ENCODE measurements around the gene OPA3. TPM values are rescaled to one million over a fixed set of nuclear protein-coding genes. Genes with fewer than 3 reads are reported as not detected.

Gene OPA3
- total RNA-seq, 2 donors from 2014 or later, result 7.2 to 14.5 TPM

DNA sequence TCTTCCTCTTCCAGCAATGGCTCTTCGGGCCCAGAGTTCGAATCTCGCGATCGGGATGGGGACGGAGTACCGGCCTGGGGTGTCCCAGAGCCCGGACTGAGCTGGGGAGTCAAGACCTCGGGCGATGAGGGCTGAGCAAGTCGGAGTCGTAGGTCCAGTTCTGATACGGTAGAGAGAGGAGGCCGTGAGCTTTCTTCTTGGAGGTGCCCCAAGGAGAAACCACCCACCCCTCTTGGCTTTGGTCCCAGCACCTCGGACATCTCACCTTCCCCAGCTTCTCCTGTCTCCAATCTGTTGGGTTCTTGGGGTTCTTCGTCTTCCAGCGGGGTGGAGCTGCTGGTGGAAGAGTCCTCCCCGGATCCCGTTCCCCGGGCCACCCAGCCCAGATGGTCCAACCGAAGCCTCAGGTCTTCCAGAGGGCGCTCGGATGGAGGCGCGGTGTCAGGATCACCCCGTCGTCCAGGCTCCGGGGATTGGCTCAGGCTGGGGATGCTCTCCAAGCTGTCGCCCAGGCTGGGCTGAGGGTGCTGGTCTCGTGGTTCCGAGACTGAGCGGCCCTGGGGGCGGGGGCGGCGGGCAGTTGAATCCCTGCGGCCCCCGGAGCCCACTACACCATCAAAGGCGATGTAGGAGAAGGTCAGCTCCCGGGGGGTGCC, 90.2 kb downstream of the OPA3 start:
- TF ChIP-seq POLR2A (IDR thresholded peaks at IDR 0.05), result no peak
- no peak for TF ChIP-seq POLR2AphosphoS5 (IDR thresholded peaks at IDR 0.05)
- TF ChIP-seq, protein P1, sequence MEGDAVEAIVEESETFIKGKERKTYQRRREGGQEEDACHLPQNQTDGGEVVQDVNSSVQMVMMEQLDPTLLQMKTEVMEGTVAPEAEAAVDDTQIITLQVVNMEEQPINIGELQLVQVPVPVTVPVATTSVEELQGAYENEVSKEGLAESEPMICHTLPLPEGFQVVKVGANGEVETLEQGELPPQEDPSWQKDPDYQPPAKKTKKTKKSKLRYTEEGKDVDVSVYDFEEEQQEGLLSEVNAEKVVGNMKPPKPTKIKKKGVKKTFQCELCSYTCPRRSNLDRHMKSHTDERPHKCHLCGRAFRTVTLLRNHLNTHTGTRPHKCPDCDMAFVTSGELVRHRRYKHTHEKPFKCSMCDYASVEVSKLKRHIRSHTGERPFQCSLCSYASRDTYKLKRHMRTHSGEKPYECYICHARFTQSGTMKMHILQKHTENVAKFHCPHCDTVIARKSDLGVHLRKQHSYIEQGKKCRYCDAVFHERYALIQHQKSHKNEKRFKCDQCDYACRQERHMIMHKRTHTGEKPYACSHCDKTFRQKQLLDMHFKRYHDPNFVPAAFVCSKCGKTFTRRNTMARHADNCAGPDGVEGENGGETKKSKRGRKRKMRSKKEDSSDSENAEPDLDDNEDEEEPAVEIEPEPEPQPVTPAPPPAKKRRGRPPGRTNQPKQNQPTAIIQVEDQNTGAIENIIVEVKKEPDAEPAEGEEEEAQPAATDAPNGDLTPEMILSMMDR (IDR thresholded peaks at IDR 0.05), result no peak
- DNase-seq (ENCODE audit: low spot score), result no peak
- no peak overlapping the region for H3K27ac ChIP-seq
- H3K4me1 ChIP-seq (replicated peaks), result no peaks in the 10 kb centered on the region
- H3K9me3 ChIP-seq, result no peaks in the 10 kb centered on the region
- H3K4me3 ChIP-seq, result no peak overlapping the region
- WGBS, result 91% methylated on average over 33 of the region's 39 CpGs
- no peaks in the 10 kb centered on the region for H3K36me3 ChIP-seq
- no peaks in the 10 kb centered on the region for H3K27me3 ChIP-seq (replicated peaks; ENCODE audit: insufficient read depth)
- intact Hi-C loops (cut with DNase I), result no loop called here

DNA sequence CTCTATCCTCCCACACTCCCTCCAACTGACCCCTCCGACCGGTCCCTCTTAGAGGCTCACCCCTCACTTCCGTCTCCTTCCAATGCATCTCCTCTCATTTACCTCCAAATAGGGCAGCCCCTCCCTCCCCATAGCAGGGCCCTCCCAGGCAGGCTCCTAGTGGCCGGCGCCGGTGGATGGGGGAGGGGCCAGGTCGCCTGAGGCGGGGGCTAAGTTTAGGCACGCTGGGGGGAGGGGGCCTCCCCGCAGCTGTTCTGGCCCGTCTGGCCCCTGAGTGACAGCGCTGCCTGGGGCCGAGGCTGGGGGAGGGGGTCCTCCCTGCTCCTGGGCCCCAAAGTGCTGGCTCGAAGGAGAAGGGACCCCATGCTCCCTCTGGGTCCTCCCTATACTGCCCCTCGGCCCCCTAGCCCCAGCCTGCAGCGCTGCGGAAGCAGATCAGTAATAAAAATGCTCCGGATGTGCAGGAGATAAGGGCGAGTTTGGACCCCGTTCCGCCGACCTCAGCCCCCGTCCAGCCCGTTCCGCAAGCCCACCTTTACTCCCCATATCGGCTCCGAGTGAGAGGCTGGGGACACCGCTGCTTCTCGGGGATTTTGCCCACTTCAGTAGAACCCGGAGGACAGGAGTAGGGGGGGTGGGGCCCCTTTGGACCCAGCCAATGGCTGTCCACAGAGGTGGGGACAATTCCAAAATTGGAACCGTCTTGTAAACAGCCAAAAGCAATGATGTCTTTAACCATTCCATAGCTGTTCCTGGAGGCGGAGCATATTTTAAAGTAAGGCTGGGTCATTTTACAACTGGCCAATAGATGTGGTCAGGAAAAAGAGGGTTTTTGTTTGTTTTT, 91.8 kb downstream of the OPA3 start:
- Histone ChIP-seq H3K36me3 (no peaks in the 10 kb centered on the region), H3K27ac (peak overlapping the region; percentile 69 to 80), H3K4me3 (peak overlapping the region; percentile 48 to 72), H3K27me3 (replicated peaks; ENCODE audit: insufficient read depth) (no peaks in the 10 kb centered on the region), H3K9me3 (no peaks in the 10 kb centered on the region), H3K4me1 (replicated peaks) (no peaks in the 10 kb centered on the region)
- intact Hi-C loops (cut with DNase I), result no loop called here
- TF ChIP-seq POLR2A (IDR thresholded peaks at IDR 0.05) (peak; percentile 51), POLR2AphosphoS5 (IDR thresholded peaks at IDR 0.05) (peak; percentile 79)
- TF ChIP-seq, protein P1 (IDR thresholded peaks at IDR 0.05), result no peak
- peak; percentile 76 for DNase-seq (ENCODE audit: low spot score)
- WGBS, result 2% methylated on average over 32 of the region's 32 CpGs

DNA sequence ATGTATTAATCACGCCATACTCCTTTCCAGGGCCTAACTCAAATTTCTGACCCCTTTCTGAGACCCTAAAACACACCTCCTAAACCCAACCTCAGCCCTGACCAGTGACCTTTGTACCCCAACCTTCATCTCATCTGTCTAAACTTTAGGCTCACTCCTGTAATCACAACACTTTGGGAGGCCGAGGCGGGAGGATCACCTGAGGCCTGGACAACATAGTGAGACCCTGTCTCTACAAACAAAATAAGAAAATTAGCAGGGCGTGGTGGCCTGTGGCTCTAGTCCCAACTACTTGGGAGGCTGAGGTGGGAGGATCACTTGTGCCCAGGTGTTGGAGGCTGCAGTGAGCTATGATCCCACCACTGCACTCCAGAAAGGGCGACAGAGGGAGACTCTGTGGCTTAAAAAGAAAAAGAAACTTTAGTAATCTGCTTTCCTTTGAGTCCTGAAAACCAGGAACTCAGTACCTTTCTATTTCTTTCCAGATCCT, 92.4 kb downstream of the OPA3 start:
- intact Hi-C loops (cut with DNase I), result no loop called here
- DNase-seq (ENCODE audit: low spot score), result no peak
- Histone ChIP-seq H3K9me3 (no peaks in the 10 kb centered on the region), H3K36me3 (no peaks in the 10 kb centered on the region), H3K4me3 (peak overlapping the region; percentile 48 to 72), H3K27ac (peak overlapping the region; percentile 69 to 80), H3K4me1 (replicated peaks) (no peaks in the 10 kb centered on the region), H3K27me3 (replicated peaks; ENCODE audit: insufficient read depth) (no peaks in the 10 kb centered on the region)
- 91% methylated on average over 5 of the region's 5 CpGs for WGBS
- TF ChIP-seq, protein P1 (IDR thresholded peaks at IDR 0.05), result no peak
- TF ChIP-seq POLR2A (IDR thresholded peaks at IDR 0.05), result no peak
- no peak for TF ChIP-seq POLR2AphosphoS5 (IDR thresholded peaks at IDR 0.05)

DNA sequence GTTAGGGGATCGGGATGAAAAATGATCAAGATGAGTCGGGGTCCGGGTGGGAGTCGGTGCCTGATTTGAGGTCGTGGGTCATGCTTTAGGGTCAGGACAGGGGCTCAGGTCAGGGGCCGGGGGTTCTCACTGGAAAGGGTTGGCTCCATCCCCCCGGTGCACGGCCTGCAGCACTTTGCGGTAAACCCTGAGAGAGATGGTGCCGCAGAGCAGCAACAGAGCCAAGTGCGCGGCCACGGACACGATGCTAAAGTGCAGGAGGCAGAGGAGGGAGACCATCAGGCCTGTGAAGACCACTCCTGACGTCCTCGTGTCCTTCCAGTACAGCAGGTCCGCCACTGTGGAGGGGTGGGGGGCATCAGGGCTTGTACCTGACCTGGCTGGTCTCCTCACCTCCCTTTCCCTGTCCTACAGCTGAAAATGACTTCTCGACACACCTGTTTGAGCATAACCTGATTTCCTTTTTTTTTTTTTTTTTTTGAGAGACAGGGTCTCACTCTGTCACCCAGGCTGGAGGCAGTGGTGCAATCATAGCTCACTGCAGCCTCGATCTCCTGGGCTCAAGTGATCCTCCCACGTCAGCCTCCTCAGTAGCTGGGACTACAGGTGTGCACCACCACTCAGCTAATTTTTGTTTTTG, 95.3 kb downstream of the OPA3 start:
- 90% methylated on average over 20 of the region's 20 CpGs for WGBS
- Histone ChIP-seq H3K9me3 (no peaks in the 10 kb centered on the region), H3K27me3 (replicated peaks; ENCODE audit: insufficient read depth) (no peaks in the 10 kb centered on the region), H3K4me1 (replicated peaks) (no peaks in the 10 kb centered on the region), H3K27ac (no peak overlapping the region), H3K4me3 (no peak overlapping the region), H3K36me3 (no peaks in the 10 kb centered on the region)
- DNase-seq (ENCODE audit: low spot score), result no peak
- TF ChIP-seq POLR2AphosphoS5 (IDR thresholded peaks at IDR 0.05) (no peak), POLR2A (IDR thresholded peaks at IDR 0.05) (no peak)
- TF ChIP-seq, protein P1 (IDR thresholded peaks at IDR 0.05), result no peak
- intact Hi-C loops (cut with DNase I), result no loop called here
